BJ (cell line): ENCODE data around the gene REM2. TPM values are rescaled to one million over a fixed set of nuclear protein-coding genes. Genes with fewer than 3 reads are reported as not detected.

Experiments used
- CTCF ChIA-PET: fragments of 350-600 bp; formaldehyde crosslinking; extraction: SDS; loops from one replicate; lab custom pipeline; 2021; ENCODE audit warnings: antibody characterized with exemption, inconsistent platforms; lab: Yijun Ruan, JAX
- POLR2A ChIA-PET: fragments of 300-600 bp; sonication (Branson Sonifier 250); formaldehyde crosslinking; extraction: SDS; loops from one replicate; lab custom pipeline; 2021; ENCODE audit warnings: antibody characterized with exemption; lab: Charles Lee
- DNase-seq: peaks from one replicate; pipeline ENCODE4 v3.0.0-alpha.2; 2011; ENCODE audit warnings: low read depth
- H3K27me3 ChIP-seq: 2 replicates; pipeline ENCODE4 v1.6.0; 2011; ENCODE audit warnings: low read length; ENCODE audit not compliant: control insufficient read depth, insufficient read depth
- H3K36me3 ChIP-seq: 2 replicates; pipeline ENCODE4 v1.5.1; 2011; ENCODE audit warnings: low read length; ENCODE audit not compliant: control insufficient read depth, insufficient read depth
- H3K4me3 ChIP-seq: 2 replicates; pipeline ENCODE4 v1.5.1; 2011; ENCODE audit warnings: low read depth, mild to moderate bottlenecking, control low read depth, low read length
- polyA plus RNA-seq: library from polyadenylated mRNA; depleted of rRNA; stranded (reverse); fragments of >200 nt; gene quantifications from 2 replicates; pipeline ENCODE4 v1.2.3, GENCODE V29; 2011
- TF ChIP-seq, protein P1 (sequence below): IDR thresholded peaks from 2 replicates; pipeline ENCODE4 v1.5.1; 2011; ENCODE audit warnings: low read depth, mild to moderate bottlenecking, control low read depth, inconsistent platforms, low read length, moderate library complexity; ENCODE audit not compliant: insufficient read depth

The REM2 gene
- polyA plus RNA-seq, 1 experiment, result 0.10 TPM

DNA sequence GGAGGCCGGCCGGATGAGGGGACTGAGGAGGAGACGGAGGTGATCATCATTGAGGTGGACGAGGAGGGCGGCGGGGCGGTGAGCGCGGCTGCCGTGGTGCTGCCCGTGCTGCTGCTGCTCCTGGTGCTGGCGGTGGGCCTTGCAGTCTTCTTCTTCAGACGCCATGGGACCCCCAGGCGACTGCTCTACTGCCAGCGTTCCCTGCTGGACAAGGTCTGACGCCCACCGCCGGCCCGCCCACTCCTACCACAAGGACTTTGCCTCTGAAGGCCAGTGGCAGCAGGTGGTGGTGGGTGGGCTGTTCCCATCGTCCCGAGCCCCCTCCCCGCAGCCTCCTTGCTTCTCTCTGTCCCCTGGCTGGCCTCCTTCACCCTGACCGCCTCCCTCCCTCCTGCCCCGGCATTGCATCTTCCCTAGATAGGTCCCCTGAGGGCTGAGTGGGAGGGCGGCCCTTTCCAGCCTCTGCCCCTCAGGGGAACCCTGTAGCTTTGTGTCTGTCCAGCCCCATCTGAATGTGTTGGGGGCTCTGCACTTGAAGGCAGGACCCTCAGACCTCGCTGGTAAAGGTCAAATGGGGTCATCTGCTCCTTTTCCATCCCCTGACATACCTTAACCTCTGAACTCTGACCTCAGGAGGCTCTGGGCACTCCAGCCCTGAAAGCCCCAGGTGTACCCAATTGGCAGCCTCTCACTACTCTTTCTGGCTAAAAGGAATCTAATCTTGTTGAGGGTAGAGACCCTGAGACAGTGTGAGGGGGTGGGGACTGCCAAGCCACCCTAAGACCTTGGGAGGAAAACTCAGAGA lies 37.0 kb upstream of the REM2 start:
- TF ChIP-seq, protein P1, sequence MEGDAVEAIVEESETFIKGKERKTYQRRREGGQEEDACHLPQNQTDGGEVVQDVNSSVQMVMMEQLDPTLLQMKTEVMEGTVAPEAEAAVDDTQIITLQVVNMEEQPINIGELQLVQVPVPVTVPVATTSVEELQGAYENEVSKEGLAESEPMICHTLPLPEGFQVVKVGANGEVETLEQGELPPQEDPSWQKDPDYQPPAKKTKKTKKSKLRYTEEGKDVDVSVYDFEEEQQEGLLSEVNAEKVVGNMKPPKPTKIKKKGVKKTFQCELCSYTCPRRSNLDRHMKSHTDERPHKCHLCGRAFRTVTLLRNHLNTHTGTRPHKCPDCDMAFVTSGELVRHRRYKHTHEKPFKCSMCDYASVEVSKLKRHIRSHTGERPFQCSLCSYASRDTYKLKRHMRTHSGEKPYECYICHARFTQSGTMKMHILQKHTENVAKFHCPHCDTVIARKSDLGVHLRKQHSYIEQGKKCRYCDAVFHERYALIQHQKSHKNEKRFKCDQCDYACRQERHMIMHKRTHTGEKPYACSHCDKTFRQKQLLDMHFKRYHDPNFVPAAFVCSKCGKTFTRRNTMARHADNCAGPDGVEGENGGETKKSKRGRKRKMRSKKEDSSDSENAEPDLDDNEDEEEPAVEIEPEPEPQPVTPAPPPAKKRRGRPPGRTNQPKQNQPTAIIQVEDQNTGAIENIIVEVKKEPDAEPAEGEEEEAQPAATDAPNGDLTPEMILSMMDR, result no peak
- DNase-seq, result no peak
- Histone ChIP-seq H3K27me3 (no peaks in the 10 kb centered on the region), H3K36me3 (peaks cover 52% of the 10 kb centered on the region), H3K4me3 (no peak overlapping the region)
- ChIA-PET POLR2A (no interaction called here), CTCF (interaction anchor here (10.6 kb wide), 1 partner anchor 9 kb away, joined by 246 read pairs; the partner anchor contains the start of gene MMP14)

DNA sequence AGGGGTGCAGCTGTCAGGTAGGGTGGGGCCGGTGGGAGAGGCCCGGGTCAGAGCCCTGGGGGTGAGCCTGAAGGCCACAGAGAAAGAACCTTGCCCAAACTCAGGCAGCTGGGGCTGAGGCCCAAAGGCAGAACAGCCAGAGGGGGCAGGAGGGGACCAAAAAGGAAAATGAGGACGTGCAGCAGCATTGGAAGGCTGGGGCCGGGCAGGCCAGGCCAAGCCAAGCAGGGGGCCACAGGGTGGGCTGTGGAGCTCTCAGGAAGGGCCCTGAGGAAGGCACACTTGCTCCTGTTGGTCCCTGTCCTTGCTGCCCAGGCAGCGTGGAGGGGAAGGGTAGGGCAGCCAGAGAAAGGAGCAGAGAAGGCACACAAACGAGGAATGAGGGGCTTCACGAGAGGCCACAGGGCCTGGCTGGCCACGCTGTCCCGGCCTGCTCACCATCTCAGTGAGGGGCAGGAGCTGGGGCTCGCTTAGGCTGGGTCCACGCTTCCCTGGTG lies 36.2 kb upstream of the REM2 start:
- TF ChIP-seq, protein P1, result no peak; the same call in 1 of the 2 replicates
- ChIA-PET POLR2A (interaction anchor here (1.6 kb wide), 1 partner anchor 9 kb away, joined by 8 read pairs; no protein-coding TSS in a partner anchor), CTCF (interaction anchor here (1.0 to 10.6 kb wide), 5 partner anchors 10 to 276 kb away, joined by 3 to 246 read pairs (median 11); partner anchors contain the start of gene MMP14)
- no peak overlapping the region for H3K4me3 ChIP-seq
- no peak for DNase-seq
- H3K27me3 ChIP-seq, result no peaks in the 10 kb centered on the region
- H3K36me3 ChIP-seq, result peaks cover 44% of the 10 kb centered on the region

DNA sequence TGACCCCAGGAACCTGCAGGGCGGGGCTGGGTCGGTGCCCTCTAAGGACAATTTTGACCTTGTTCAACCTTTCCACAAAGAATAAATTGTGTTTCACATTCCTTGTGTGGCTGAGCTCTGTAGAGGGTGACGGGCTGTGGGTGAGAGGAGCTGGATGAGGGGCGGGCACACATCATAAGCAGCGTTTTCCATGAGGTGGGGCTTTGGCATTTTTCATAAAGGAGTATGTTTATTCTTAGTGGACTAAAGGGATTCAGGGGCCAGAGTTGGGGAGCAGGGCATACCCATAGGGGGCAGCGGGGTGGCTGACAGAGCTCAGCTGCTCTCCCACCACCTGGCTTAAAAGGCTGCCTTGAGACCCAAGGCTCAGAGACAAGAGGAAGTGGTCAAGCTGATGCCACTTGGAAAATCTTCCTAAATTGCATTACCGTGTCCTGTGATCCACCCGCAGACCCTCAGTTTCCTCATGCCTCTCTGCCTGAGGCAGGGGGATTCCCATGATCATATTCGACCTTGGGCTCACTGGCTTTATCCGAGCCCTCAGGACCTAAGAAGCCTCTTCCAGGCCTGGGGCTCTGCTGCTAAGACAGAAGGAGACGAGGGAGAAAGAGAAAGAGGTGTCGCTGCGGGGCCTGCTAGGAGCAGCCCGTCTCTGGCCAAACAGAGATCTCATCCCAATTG lies 35.2 kb upstream of the REM2 start:
- no peak overlapping the region for H3K4me3 ChIP-seq
- POLR2A ChIA-PET, result interaction anchor here (1.6 kb wide), 1 partner anchor 10 kb away, joined by 8 read pairs; no protein-coding TSS in a partner anchor

DNA sequence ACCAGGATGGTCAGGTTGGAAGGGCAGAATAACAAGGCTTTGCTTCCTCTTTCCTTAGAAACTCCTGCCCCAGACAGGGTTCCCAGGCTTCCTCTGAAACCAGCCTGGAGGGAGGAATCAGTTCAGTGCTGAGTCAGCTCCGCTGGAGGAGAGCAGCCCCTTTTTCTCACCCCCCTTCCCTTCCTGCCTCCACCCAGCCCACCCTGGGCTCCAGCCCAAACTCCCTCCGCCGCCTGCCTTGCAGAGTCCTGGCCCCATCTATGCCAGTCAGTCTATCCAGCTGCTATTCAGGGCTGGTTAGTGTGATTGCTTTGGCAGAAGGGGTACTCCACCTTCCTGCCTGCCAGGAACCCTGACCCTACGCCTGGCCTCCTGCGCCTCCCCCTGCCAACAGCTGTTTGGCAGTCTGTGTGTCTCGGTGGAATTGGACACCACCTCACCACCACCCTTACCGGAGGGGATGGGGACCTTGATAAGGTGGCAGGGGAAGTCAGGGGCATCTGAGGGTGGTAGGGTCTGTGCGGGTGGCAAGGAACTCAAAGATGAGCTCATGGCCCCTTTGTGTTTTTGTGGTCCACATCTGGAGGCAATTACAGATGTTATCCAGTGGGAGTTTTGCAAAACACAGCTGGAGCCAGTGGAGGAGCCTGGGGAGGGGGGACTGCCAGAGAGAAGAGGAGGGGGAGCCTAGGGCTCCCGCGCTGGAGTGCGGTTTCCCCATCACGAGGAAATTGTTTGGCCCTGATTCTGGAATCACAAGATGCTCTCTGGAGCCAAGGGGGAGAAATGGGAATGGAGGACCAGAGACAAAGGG lies 34.5 kb upstream of the REM2 start:
- peak; percentile 82 for DNase-seq
- TF ChIP-seq, protein P1, result no peak
- CTCF ChIA-PET, result interaction anchor here (0.7 to 10.6 kb wide), 8 partner anchors 12 to 459 kb away, joined by 3 to 246 read pairs (median 5); partner anchors contain the start of gene MMP14
- Histone ChIP-seq H3K36me3 (peaks cover 27% of the 10 kb centered on the region), H3K4me3 (no peak overlapping the region), H3K27me3 (no peaks in the 10 kb centered on the region)
- POLR2A ChIA-PET, result interaction anchor here (1.6 kb wide), 1 partner anchor 11 kb away, joined by 8 read pairs; no protein-coding TSS in a partner anchor

More for the DNA sequence above, 35.2 kb upstream of the REM2 start:
- Histone ChIP-seq H3K36me3 (peaks cover 35% of the 10 kb centered on the region), H3K27me3 (no peaks in the 10 kb centered on the region)
- TF ChIP-seq, protein P1, result 0 out of 2 replicates have a peak, but pooled peaks have one; percentile 6
- DNase-seq, result no peak
- CTCF ChIA-PET, result interaction anchor here (0.6 to 10.6 kb wide), 8 partner anchors 11 to 458 kb away, joined by 3 to 246 read pairs (median 4); partner anchors contain the start of gene MMP14
